GM12892 (cell line): ENCODE measurements around the gene CLCC1.

Experiments used
- POLR2A ChIP-seq: IDR thresholded peaks from 2 replicates; pipeline ENCODE4 v1.6.1; 2011; ENCODE audit warnings: low read depth, low read length, control low read depth
- POLR2AphosphoS5 ChIP-seq: IDR thresholded peaks from 2 replicates; pipeline ENCODE4 v1.6.1; 2011; ENCODE audit warnings: low read depth, low read length, control low read depth
- TAF1 ChIP-seq: IDR thresholded peaks from 2 replicates; pipeline ENCODE4 v1.6.1; 2011; ENCODE audit warnings: low read depth, mild to moderate bottlenecking, control low read depth, low read length, borderline replicate concordance

GRCh38 chr1:108960719-108961118, 2.6 kb downstream of the CLCC1 start:
- TF ChIP-seq POLR2AphosphoS5 (no peak), POLR2A (no peak), TAF1 (no peak)
